ENCODE data around the gene LRRK2.

The LRRK2 gene

DNA sequence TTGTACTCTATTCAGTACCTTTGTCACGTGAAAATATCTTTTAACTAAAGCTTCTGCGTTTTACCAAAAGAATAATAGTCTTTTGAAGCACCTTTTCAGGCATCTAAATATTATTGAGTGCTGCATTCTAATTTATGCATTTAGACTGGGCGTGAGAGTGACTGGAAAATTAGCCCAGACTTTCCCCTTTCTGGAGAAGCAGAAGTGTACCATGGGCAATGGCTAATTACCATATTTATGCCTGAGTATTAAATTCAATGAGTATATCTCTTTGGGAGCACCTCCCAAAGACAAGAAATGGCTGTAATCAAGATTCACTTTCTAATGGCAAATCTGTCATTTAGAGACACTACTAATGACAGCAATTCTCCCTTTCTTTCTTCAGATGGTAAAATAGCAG lies 174.9 kb downstream of the LRRK2 start:
- DNase-seq (ENCODE audit: low read depth in 1 of 2, low spot score in 1 of 2) = no peak

DNA sequence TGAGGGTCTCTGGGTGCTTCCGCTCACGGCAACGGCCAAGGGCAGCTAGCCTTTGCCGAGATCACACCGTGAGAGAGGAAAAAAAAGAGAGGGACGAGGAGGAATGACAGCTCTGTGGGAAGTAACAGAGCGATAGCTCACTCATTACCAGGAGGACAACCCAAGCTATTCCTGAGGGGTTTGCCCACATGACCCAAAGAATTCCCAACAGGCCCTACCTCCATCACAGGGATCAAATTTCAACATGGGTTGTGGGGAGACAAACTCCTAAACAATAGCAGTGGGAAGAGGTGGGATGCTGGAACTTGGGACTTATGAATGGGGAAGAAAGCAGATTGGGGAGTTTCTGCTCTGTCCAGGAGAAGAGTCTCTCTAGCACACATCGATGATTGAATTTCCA lies 180.6 kb downstream of the LRRK2 start:
- no peak for DNase-seq (ENCODE audit: low read depth in 1 of 2, low spot score in 1 of 2)
